Fibroblast of lung (primary cell): Measurements from ENCODE around the gene TSPAN3.

Experiments
- CTCF ChIP-seq, 2 donors: IDR thresholded peaks in 1 of 2; conservative IDR thresholded peaks in 1 of 2; 1 replicate in 1 of 2; 2 replicates in 1 of 2; pipeline ENCODE4 v1.5.1; 2011 to 2012; ENCODE audit warnings: low read length in 2 of 2, control low read depth in 1 of 2, inconsistent platforms in 1 of 2, low read depth in 1 of 2, mild to moderate bottlenecking in 1 of 2
- EZH2 ChIP-seq: IDR thresholded peaks from 2 replicates; pipeline ENCODE4 v1.5.1; 2012; ENCODE audit warnings: low read length, control low read depth, mild to moderate bottlenecking; ENCODE audit errors: missing control alignments

- TF ChIP-seq CTCF (conservative IDR thresholded peaks at IDR 0.05 in 1 of 2, IDR thresholded peaks at IDR 0.05 in 1 of 2; ENCODE audit: low read depth in 1 of 2, low read length in 2 of 2) (no peak), EZH2 (no peak)
Measured at GRCh38 chr15:77040673-77041072, 30.2 kb downstream of the TSPAN3 start.
